Stimulated activated CD8-positive, alpha-beta memory T cell treated with anti-CD3 and anti-CD28 coated beads, Interleukin-12 subunit alpha, Interleukin-12 subunit beta, amount 100 ng/mL, for 1 hour (primary cell): ENCODE results near the gene CDK5RAP3.
"Not testable (repeated sequence)": the region's sequence is repeated elsewhere in the genome, so short reads cannot be mapped to it uniquely, and the experiment has no call there.

Experiments used
- DNase-seq: peaks from one replicate; pipeline ENCODE4 v3.0.0-alpha.2; 2020; ENCODE audit warnings: low read depth

The CDK5RAP3 gene, protein sequence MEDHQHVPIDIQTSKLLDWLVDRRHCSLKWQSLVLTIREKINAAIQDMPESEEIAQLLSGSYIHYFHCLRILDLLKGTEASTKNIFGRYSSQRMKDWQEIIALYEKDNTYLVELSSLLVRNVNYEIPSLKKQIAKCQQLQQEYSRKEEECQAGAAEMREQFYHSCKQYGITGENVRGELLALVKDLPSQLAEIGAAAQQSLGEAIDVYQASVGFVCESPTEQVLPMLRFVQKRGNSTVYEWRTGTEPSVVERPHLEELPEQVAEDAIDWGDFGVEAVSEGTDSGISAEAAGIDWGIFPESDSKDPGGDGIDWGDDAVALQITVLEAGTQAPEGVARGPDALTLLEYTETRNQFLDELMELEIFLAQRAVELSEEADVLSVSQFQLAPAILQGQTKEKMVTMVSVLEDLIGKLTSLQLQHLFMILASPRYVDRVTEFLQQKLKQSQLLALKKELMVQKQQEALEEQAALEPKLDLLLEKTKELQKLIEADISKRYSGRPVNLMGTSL

GRCh38 chr17:47970725-47971499 is at the start of gene CDK5RAP3:
TSS of gene CDK5RAP3 (plus strand) at chr17:47971113. CDS start at chr17:47971147, 34 bp downstream.
- peak; percentile 95 for DNase-seq

DNA sequence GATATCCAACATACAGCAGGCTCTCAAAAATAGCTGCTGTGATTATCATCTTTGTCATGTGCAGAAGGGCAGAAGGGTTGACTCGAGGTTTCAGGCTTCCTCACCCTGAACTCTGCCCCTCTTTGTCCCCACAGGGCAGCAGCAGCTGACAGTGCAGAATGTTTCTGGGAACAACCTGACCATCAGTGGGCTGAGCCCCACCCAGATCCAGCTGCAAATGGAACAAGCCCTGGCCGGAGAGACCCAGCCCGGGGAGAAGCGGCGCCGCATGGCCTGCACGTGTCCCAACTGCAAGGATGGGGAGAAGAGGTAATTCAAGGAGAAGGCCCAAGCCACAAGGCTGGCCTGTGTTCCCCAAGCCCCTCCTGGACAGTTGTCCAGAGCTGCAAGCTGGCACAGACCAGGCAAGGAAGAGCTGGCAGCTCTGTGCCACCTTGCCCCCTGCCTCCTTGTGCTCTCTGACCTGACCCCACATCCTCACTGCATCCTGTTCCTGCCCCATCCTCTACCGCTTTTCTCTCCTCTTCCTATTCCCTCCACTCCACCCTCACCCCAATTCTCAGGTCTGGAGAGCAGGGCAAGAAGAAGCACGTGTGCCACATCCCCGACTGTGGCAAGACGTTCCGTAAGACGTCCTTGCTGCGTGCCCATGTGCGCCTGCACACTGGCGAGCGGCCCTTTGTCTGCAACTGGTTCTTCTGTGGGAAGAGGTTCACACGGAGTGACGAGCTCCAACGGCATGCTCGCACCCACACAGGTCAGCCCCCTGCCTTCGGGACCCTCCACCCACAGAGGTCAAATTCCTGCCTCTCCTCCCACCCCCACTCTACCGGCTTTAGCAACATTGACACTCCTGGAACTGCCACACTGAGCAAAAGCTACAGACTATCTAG is 45.9 kb upstream of the CDK5RAP3 start:
- DNase-seq = no peak

- no peak for DNase-seq
Measured at GRCh38 chr17:47925678-47925988, 45.3 kb upstream of the CDK5RAP3 start.

- no peak for DNase-seq
Measured at GRCh38 chr17:47927821-47928400, 43.0 kb upstream of the CDK5RAP3 start.

- DNase-seq = no peak
Measured at GRCh38 chr17:47928415-47928814, 42.5 kb upstream of the CDK5RAP3 start.

- no peak for DNase-seq
Measured at GRCh38 chr17:47929218-47930000, 41.5 kb upstream of the CDK5RAP3 start.

DNA sequence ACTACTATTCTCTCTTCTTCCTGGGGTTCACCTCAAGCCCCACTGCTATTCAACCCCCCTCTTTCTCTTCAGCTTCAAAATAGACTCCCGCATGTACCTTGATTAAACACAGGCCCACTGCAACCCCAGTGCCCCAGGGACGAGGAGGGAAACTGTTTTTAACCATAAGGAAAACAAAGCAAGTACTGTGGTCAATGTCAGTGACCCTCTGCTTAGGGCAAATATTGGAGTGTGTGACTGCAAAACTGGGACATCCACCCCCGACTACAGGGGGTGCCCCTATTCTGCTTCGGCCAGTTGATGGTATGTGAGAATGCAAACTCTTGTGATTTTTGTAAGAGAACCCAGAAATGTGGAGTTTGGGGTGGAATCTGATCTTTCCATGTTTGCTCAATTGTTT is 39.1 kb upstream of the CDK5RAP3 start:
- no peak for DNase-seq

DNA sequence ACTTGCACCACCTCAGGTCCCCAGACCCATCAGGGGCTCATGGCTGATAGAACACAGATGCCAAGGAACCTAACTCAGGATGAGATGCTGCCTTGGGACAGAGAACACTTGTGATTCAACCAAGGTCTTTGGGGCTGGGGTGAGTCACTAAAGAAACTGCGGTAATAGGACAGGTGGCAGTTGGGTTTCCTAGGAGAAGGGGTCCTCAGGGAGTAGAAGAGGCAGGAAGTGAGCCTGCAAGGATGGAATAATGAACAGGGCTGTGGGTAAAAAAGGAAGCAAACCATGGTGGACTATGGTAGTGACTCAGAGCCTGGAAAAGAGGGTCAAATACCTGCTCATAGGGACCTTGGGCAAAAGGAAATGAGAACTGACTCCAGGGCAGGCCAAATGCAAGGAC is 36.1 kb upstream of the CDK5RAP3 start:
- DNase-seq = no peak

GRCh38 chr17:47935468-47935867 is 35.4 kb upstream of the CDK5RAP3 start:
- not testable (repeated sequence) for DNase-seq

GRCh38 chr17:47935961-47936360 is 35.0 kb upstream of the CDK5RAP3 start:
- no peak for DNase-seq

DNA sequence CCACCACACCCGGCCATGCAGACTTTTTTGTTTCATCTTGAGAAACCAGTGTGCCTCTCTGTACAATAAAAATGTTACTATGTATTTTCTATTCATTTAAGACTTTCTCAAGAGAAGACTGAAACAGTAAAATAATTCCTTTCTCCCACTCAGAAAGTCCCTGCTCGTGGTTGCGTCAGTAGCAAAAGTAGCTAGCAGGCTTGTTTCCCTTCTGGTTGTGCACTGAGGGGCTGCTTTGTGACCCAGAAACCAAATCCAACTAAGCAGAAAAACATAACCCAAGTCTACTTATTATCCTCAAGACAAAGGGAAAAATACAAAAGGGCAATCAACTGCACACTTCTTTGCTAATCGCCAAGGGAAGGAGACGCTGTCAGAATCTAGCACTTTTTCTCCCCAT is 33.0 kb upstream of the CDK5RAP3 start:
- no peak for DNase-seq

DNA sequence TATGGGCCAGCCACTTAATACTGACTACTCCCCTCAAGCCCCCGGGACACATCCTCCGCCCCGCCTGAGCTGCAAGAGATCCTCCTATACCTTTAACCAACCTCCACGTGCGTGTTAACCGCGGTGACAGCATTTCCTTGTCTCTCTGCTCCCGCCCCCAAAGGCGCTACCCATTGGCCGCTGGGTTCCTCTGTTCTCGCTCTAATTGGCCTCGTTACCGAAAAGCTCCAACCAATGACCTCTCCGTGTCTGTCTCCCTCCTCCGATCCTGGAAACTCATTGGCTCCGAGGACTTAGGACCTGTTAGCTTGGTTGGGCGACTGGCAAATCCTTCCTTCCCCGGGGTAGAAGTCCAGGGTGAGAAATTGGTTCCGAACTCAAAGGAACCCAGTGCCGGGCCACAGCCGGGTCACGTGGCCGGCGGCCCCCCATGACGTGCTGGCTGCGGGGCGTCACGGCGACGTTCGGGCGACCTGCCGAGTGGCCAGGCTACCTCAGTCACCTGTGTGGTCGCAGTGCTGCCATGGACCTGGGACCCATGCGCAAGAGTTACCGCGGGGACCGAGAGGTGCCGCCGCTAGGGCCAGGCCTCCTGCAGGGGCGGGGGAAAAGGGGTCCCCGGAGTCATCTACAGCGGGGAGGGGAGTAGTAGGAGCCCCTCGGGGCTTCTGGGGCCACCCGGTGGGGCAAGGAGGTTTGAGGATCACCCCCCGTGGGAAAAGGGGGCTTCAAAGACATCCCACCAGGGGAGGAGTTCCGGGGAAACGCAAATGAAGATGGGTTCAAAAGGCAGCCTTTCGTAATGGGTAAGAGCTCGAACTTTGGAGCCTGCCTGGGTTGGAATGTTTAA is 29.4 kb upstream of the CDK5RAP3 start, which contains the start of gene PNPO:
TSS of gene PNPO (plus strand) at position 326 of the 850 bp plus-strand sequence. CDS start at position 431, 105 bp downstream.
- peak; percentile 90 for DNase-seq

DNA sequence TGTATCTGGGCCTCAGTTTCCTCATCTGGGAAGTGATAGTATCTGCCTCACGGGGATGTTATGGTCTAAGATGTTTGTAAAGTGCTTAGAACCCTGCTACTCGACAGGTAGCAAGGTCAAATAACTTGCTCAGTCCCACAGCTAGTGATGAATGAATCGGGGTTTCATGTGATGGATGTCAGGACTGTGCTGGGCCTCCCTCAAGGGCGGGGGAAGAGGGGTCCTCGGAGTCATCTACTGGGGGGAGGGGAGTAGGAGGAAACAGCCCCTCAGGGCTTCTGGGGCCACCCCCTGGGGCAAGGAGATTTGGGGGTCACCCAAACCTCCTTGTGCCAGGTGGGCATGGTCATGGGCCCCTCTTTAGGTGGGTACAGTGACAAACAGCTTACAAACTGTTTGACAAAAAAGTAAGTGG is 28.8 kb upstream of the CDK5RAP3 start:
- no peak for DNase-seq

DNA sequence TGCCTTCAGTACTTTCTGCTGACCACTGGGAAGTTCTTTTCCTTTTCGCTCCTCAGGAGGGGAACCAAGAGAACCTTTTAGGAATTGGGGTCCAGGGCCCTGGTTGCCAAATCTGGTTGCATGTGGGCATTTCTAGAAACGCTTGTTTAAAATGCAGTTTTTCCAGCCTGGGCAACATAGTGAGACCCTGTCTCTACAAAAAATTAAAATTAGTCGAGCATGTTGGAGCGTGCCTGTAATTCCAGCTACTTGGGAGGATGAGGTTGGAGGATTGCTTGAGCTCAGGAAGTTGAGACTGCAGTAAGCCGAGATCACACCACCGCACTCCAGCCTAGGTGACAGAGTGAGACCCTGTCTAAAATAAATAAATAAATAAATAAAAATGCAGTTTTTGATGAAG is 28.3 kb upstream of the CDK5RAP3 start:
- no peak for DNase-seq

DNA sequence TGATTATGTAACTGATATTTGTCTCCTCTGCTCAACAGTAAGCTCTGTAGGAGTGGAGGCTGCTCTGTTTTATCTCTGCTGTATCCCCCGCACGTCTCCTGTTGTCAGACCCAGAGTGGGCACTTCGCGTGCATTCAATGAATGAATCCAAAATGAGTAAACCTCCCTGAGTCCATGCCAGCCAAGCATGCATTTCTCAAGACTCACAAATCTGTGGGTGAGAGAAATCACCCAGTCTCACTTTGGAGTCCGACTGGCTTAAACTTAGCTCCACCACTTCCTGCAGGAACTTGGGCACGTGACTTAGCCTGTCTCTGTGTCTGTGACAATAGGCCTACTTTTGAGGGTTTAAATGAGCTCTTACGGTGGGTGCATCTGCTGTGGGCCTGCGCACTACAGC is 25.8 kb upstream of the CDK5RAP3 start:
- no peak for DNase-seq

DNA sequence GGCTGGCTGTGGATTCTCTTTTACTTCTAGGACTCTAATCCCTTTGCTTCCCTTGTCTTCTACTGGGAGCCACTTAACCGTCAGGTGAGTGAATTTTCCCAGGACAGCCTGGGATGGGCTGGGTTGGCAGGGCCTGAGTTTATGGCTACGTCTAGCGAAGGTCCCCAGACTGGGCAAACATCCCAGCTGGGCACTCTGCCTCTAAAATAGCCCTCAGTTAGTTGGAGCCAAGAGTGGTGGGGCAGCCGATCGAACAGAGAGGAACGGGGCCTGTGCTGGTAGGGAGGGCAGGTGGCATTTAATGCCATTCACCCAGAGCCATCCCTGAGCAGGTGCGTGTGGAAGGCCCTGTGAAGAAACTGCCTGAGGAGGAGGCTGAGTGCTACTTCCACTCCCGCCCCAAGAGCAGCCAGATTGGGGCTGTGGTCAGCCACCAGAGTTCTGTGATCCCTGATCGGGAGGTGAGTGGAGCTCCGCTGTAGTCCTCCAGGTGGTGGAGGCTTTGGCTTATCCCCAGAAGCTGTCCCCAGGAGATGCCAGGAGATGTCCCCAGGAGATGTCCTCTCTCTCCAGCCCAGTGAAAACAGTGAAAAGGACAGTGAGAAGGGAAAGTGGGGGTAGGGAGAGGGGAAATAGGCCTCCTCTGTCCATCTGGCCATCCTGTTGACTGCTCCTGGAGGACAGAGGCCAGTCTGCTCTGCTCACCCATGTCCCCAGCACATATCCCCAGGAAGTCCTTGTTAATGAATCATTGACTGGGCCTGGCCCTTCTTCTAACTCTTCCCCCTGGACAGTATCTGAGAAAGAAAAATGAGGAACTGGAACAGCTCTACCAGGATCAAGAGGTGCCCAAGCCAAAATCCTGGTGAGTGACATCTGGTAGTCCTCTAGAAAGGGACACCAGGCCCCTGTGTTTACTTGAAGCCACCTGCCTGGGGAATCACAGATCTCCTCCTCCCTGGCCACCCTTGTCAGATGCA is 25.1 kb upstream of the CDK5RAP3 start:
- no peak for DNase-seq

- no peak for DNase-seq
Measured at GRCh38 chr17:47946516-47946915, 24.4 kb upstream of the CDK5RAP3 start.

DNA sequence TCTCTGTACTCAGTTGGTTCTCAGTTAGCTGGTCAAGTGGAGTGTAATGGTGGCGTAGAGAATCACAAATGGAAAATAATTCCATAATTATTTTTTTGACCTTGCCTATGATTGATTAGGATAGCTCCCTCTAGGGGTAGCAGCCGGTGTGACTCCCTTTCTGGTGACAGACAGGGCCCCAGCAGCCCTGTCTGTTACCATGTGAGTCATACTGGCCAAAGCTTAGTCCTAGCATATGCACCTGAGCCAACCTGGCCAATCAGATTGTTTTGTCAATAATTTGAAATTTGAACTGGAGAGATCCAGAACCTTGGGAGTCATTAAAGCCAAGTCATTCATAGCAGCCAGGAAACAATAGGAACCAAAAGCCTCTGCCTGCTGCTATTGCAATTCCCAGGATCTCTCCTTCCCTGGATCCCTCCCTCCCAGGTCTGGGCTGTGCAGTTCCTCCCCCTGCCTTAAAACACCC is 23.9 kb upstream of the CDK5RAP3 start:
- peak; percentile 50 for DNase-seq
